ENCODE data around the gene CCDC88B. TPM values are rescaled to one million over a fixed set of nuclear protein-coding genes. Genes with fewer than 3 reads are reported as not detected.

The CCDC88B gene
- total RNA-seq, 1 experiment from 2014 or later, result 11.2 TPM

DNA sequence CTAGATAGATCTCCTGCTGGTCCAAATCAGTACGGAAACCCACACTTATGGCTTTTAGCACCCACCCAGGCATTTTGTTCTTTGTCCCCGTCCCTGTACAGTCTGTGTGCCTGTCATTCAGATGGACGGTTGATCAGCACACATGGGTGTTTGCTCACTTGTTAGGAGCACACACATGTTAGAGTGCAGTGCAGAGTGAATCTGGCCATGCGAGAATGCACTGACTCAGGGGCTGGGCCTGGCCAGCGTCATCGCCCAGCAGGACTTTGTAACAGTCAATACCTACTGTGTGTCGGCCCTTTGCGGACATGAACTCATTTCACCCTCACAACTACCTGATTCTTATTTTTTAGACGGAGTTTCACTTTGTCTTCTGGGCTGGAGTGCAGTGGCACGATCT lies 22.3 kb downstream of the CCDC88B start:
- Histone ChIP-seq H3K4me1 (ENCODE audit: insufficient read depth, low read length) (peaks cover 2% of the 10 kb centered on the region; the same call in 1 of the 2 replicates), H3K18ac (ENCODE audit: insufficient read length, low read depth, low read length) (no peak overlapping the region), H3T11ph (ENCODE audit: low read length) (no peak overlapping the region), H2BK15ac (ENCODE audit: low read depth, low read length) (no peak overlapping the region), H4K5ac (ENCODE audit: insufficient read length, low read depth, low read length) (no peak overlapping the region), H3K14ac (ENCODE audit: insufficient read depth, low read length) (no peak overlapping the region), H3K4ac (ENCODE audit: low read depth, low read length) (no peak overlapping the region), H3K4me2 (ENCODE audit: insufficient read depth, insufficient read length, low read length) (no peak overlapping the region), H2AFZ (ENCODE audit: low read length) (no peak overlapping the region), H3K23ac (ENCODE audit: insufficient read length, low read depth, low read length) (no peak overlapping the region), H4K8ac (replicated peaks; ENCODE audit: insufficient read length, low read depth, low read length) (no peak overlapping the region), H3K79me2 (ENCODE audit: insufficient read depth, low read length) (no peaks in the 10 kb centered on the region), H3K9me3 (ENCODE audit: control insufficient read depth, low read depth, low read length) (no peaks in the 10 kb centered on the region), H3K27me3 (ENCODE audit: insufficient read depth, low read length) (no peaks in the 10 kb centered on the region; the same call in 1 of the 2 replicates), H2AK5ac (ENCODE audit: insufficient read length, low read length) (no peak overlapping the region), H3K27ac (ENCODE audit: insufficient read length, low read depth, low read length) (no peak overlapping the region), H3K56ac (ENCODE audit: insufficient read length, low read depth, low read length) (no peak overlapping the region), H2BK120ac (ENCODE audit: low read depth, low read length, poor library complexity, severe bottlenecking) (no peak overlapping the region), H3K79me1 (ENCODE audit: insufficient read depth, low read depth, low read length, poor library complexity, severe bottlenecking) (no peaks in the 10 kb centered on the region), H3K23me2 (ENCODE audit: insufficient read length, low read depth, low read length, poor library complexity, severe bottlenecking) (peaks cover 12% of the 10 kb centered on the region), H2BK5ac (ENCODE audit: insufficient read length, low read length) (no peak overlapping the region), H4K20me1 (ENCODE audit: control insufficient read depth, insufficient read depth, insufficient read length) (peaks cover 2% of the 10 kb centered on the region), H3K9ac (ENCODE audit: extremely low read depth, insufficient read length, low read length) (no peak overlapping the region), H4K91ac (ENCODE audit: insufficient read length, low read depth, low read length) (no peak overlapping the region), H2BK20ac (ENCODE audit: low read depth, low read length, poor library complexity, severe bottlenecking) (no peak overlapping the region), H2BK12ac (ENCODE audit: insufficient read length, low read depth, low read length) (no peak overlapping the region)
- TF ChIP-seq, protein P1, sequence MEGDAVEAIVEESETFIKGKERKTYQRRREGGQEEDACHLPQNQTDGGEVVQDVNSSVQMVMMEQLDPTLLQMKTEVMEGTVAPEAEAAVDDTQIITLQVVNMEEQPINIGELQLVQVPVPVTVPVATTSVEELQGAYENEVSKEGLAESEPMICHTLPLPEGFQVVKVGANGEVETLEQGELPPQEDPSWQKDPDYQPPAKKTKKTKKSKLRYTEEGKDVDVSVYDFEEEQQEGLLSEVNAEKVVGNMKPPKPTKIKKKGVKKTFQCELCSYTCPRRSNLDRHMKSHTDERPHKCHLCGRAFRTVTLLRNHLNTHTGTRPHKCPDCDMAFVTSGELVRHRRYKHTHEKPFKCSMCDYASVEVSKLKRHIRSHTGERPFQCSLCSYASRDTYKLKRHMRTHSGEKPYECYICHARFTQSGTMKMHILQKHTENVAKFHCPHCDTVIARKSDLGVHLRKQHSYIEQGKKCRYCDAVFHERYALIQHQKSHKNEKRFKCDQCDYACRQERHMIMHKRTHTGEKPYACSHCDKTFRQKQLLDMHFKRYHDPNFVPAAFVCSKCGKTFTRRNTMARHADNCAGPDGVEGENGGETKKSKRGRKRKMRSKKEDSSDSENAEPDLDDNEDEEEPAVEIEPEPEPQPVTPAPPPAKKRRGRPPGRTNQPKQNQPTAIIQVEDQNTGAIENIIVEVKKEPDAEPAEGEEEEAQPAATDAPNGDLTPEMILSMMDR (conservative IDR thresholded peaks at IDR 0.05), result no peak
- Mint-ChIP-seq H3K27ac (no peak overlapping the region), H3K9me3 (no peaks in the 10 kb centered on the region), H3K27me3 (ENCODE audit: low read depth) (no peaks in the 10 kb centered on the region), H3K4me1 (peaks cover 8 to 22% of the 10 kb centered on the region in 2 experiments), H3K36me3 (ENCODE audit: insufficient read depth in 1 of 3, low read depth in 3 of 3) (peaks cover 18 to 53% (median 42%) of the 10 kb centered on the region in 3 experiments), H3K4me3 (no peak overlapping the region; a peak in 1 of 5 replicates)
- no CpG with 5 or more reads among the region's 10 CpGs for WGBS (ENCODE audit: extremely low coverage, insufficient read length, low lambda C conversion rate)
- no peak for DNase-seq

All from H9 (cell line).